H1 (cell line): ENCODE data around the gene VSIG10L. TPM values are rescaled to one million over a fixed set of nuclear protein-coding genes. Genes with fewer than 3 reads are reported as not detected.

Experiments
- CTCF ChIA-PET: fragments of 300-600 bp; sonication (Branson Sonifier 250); formaldehyde crosslinking; loops from one replicate; lab custom pipeline; 2021; ENCODE audit not compliant: partially characterized antibody; lab: Charles Lee
- POLR2A ChIA-PET: fragments of 300-600 bp; sonication (Branson Sonifier 250); formaldehyde crosslinking; loops from one replicate; lab custom pipeline; 2021; ENCODE audit warnings: inconsistent platforms; ENCODE audit not compliant: partially characterized antibody; lab: Charles Lee
- DNase-seq, 2 experiments: peaks; one replicate each; pipeline versions ENCODE4 v3.0.0 to v3.0.0-alpha.2; 2010 to 2022; ENCODE audit warnings: low spot score in 2 of 2, low read depth in 1 of 2, mixed read lengths in 1 of 2
- FAIRE-seq: peaks from 2 replicates; lab custom pipeline; 2011; peaks lifted over from hg19 to GRCh38; lab: Jason Lieb, UNC
- H2AFZ ChIP-seq: 2 replicates; pipeline ENCODE4 v1.8.1; 2012; ENCODE audit warnings: low read length, inconsistent platforms
- H2AK5ac ChIP-seq: 2 replicates; pipeline ENCODE4 v1.6.1; 2013; ENCODE audit warnings: low read depth, low read length
- H2BK120ac ChIP-seq: replicated peaks from 2 replicates; pipeline ENCODE3; 2013; ENCODE audit warnings: low read depth, low read length, inconsistent platforms
- H2BK12ac ChIP-seq: 2 replicates; pipeline ENCODE4 v1.6.1; 2013; ENCODE audit warnings: low read depth, low read length
- H2BK15ac ChIP-seq: 2 replicates; pipeline ENCODE4 v1.6.1; 2013; ENCODE audit warnings: low read length
- H2BK20ac ChIP-seq: 2 replicates; pipeline ENCODE4 v1.6.1; 2013; ENCODE audit warnings: low read length
- H2BK5ac ChIP-seq: 2 replicates; pipeline ENCODE4 v1.6.1; 2013; ENCODE audit warnings: low read depth, low read length
- H3K14ac ChIP-seq: 2 replicates; pipeline ENCODE4 v1.6.1; 2013; ENCODE audit warnings: inconsistent platforms; ENCODE audit not compliant: insufficient read length
- H3K18ac ChIP-seq: 2 replicates; pipeline ENCODE4 v1.6.1; 2013; ENCODE audit warnings: low read length; ENCODE audit errors: extremely low read depth
- H3K23ac ChIP-seq: 2 replicates; pipeline ENCODE4 v1.6.1; 2013; ENCODE audit warnings: inconsistent platforms; ENCODE audit not compliant: insufficient read length
- H3K23me2 ChIP-seq: 2 replicates; pipeline ENCODE4 v1.6.1; 2013; ENCODE audit warnings: low read depth, low read length
- H3K27ac ChIP-seq: 2 replicates; pipeline ENCODE4 v1.6.1; 2011; ENCODE audit warnings: low read depth, low read length, inconsistent platforms
- H3K27me3 ChIP-seq, 4 experiments: replicated peaks in 1 of 4; 1 replicate in 1 of 4; 2 replicates in 3 of 4; pipeline versions ENCODE4 v1.6.1 to v1.8.1; 2011 to 2013; ENCODE audit warnings: low read length in 3 of 4, mild to moderate bottlenecking in 3 of 4, inconsistent platforms in 2 of 4, mixed read lengths in 2 of 4, moderate library complexity in 1 of 4; ENCODE audit not compliant: control insufficient read depth in 3 of 4, insufficient read depth in 3 of 4; ENCODE audit errors: extremely low read depth in 1 of 4
- H3K36me3 ChIP-seq, 4 experiments: 2 replicates each; pipeline versions ENCODE4 v1.6.1 to v1.8.1; 2011 to 2013; ENCODE audit warnings: mild to moderate bottlenecking in 4 of 4, low read length in 3 of 4, moderate library complexity in 2 of 4, control low read depth in 1 of 4, inconsistent platforms in 1 of 4; ENCODE audit not compliant: insufficient read depth in 4 of 4, control insufficient read depth in 2 of 4
- H3K4ac ChIP-seq: replicated peaks from 2 replicates; pipeline ENCODE3; 2013; ENCODE audit warnings: low read length, low read depth, mixed read lengths, inconsistent platforms; ENCODE audit not compliant: insufficient read length
- H3K4me1 ChIP-seq, 4 experiments: replicated peaks in 1 of 4; 1 replicate in 1 of 4; 2 replicates in 3 of 4; pipeline versions ENCODE4 v1.6.1 to v1.8.1; 2011 to 2013; ENCODE audit warnings: low read length in 3 of 4, inconsistent platforms in 2 of 4, mixed read lengths in 1 of 4; ENCODE audit not compliant: insufficient read depth in 4 of 4, control insufficient read depth in 3 of 4
- H3K4me2 ChIP-seq, 2 experiments: 2 replicates each; pipeline versions ENCODE4 v1.6.1 to v1.8.1; 2011 to 2013; ENCODE audit warnings: low read depth in 2 of 2, low read length in 2 of 2, control low read depth in 1 of 2, inconsistent platforms in 1 of 2, mild to moderate bottlenecking in 1 of 2; ENCODE audit not compliant: insufficient read depth in 1 of 2
- H3K4me3 ChIP-seq, 4 experiments: fragments of 200-600, 300-600 bp in 1 of 4; sonication (generic), shearing (Covaris generic), sonication (Bioruptor Twin) in 1 of 4; 2 replicates each; pipeline versions ENCODE4 v1.5.1 to v1.8.1; 2011 to 2016; ENCODE audit warnings: low read length in 4 of 4, low read depth in 3 of 4, control low read depth in 2 of 4, inconsistent platforms in 2 of 4, mild to moderate bottlenecking in 2 of 4, mixed read lengths in 1 of 4, moderate library complexity in 1 of 4; ENCODE audit not compliant: insufficient read depth in 2 of 4; ENCODE audit errors: extremely low read depth in 1 of 4
- H3K56ac ChIP-seq: replicated peaks from 2 replicates; pipeline ENCODE3; 2013; ENCODE audit warnings: low read depth, mild to moderate bottlenecking, mixed read lengths, low read length, inconsistent platforms; ENCODE audit not compliant: insufficient read length
- H3K79me1 ChIP-seq: 2 replicates; pipeline ENCODE4 v1.6.1; 2013; ENCODE audit warnings: low read depth, low read length, control low read depth
- H3K79me2 ChIP-seq, 2 experiments: 2 replicates each; pipeline versions ENCODE4 v1.6.1 to v1.8.1; 2012 to 2013; ENCODE audit warnings: low read length in 2 of 2, mild to moderate bottlenecking in 2 of 2, inconsistent platforms in 1 of 2; ENCODE audit not compliant: insufficient read depth in 2 of 2, control insufficient read depth in 1 of 2
- H3K9ac ChIP-seq, 4 experiments: replicated peaks in 1 of 4; 1 replicate in 1 of 4; 2 replicates in 3 of 4; pipeline versions ENCODE4 v1.6.1 to v1.8.1; 2011 to 2013; ENCODE audit warnings: low read depth in 3 of 4, low read length in 3 of 4, control low read depth in 2 of 4, mild to moderate bottlenecking in 2 of 4, moderate library complexity in 2 of 4, inconsistent platforms in 1 of 4; ENCODE audit errors: extremely low read depth in 1 of 4
- H3K9me3 ChIP-seq, 2 experiments: 2 replicates each; pipeline versions ENCODE4 v1.6.1 to v1.8.1; 2012 to 2013; ENCODE audit warnings: mild to moderate bottlenecking in 2 of 2, moderate library complexity in 2 of 2, control low read depth in 1 of 2, inconsistent platforms in 1 of 2, low read depth in 1 of 2, low read length in 1 of 2, mixed read lengths in 1 of 2; ENCODE audit not compliant: insufficient read depth in 2 of 2
- H4K20me1 ChIP-seq, 2 experiments: replicated peaks in 1 of 2; 2 replicates each; pipeline versions ENCODE3 to v1.8.1; 2011 to 2013; ENCODE audit warnings: inconsistent platforms in 2 of 2, low read length in 2 of 2, mild to moderate bottlenecking in 1 of 2; ENCODE audit not compliant: insufficient read depth in 2 of 2, control insufficient read depth in 1 of 2
- H4K5ac ChIP-seq: 2 replicates; pipeline ENCODE4 v1.6.1; 2013; ENCODE audit warnings: low read length, low read depth, mixed read lengths, inconsistent platforms; ENCODE audit not compliant: insufficient read length
- H4K8ac ChIP-seq: 2 replicates; pipeline ENCODE4 v1.8.0; 2013; ENCODE audit warnings: mild to moderate bottlenecking, moderate library complexity, low read length, inconsistent platforms; ENCODE audit not compliant: insufficient read depth; ENCODE audit errors: extremely low read depth
- H4K91ac ChIP-seq: replicated peaks from 2 replicates; pipeline ENCODE3; 2013; ENCODE audit warnings: low read length, mixed read lengths, inconsistent platforms; ENCODE audit not compliant: insufficient read length
- ASH2L ChIP-seq: fragments of 200-600, 300-600 bp; sonication (generic); IDR thresholded peaks from one replicate; pipeline ENCODE4 v1.7.1; 2017; ENCODE audit warnings: low read length
- CBX5 ChIP-seq: fragments of 300-800, 300-1000 bp; sonication (generic); IDR thresholded peaks from 2 replicates; pipeline ENCODE4 v1.7.1; 2016; ENCODE audit warnings: antibody characterized with exemption, low read length, low read depth
- CHD1 ChIP-seq: IDR thresholded peaks from 2 replicates; pipeline ENCODE4 v1.6.1; 2012; ENCODE audit warnings: low read depth, low read length, improper control_type of control experiment
- CHD2 ChIP-seq: IDR thresholded peaks from 2 replicates; pipeline ENCODE4 v1.6.1; 2012; ENCODE audit warnings: low read length, improper control_type of control experiment
- CREB1 ChIP-seq: IDR thresholded peaks from 2 replicates; pipeline ENCODE4 v1.6.1; 2012; ENCODE audit warnings: inconsistent platforms
- KDM1A ChIP-seq: fragments of 200-600, 300-600 bp; sonication (generic); IDR thresholded peaks from 2 replicates; pipeline ENCODE4 v1.7.1; 2016; ENCODE audit warnings: mild to moderate bottlenecking, low read length, borderline replicate concordance
- KDM4A ChIP-seq: IDR thresholded peaks from one replicate; pipeline ENCODE4 v1.7.1; 2012; ENCODE audit warnings: low read depth, mild to moderate bottlenecking, moderate library complexity, low read length, inconsistent platforms; ENCODE audit not compliant: severe bottlenecking
- NRF1 ChIP-seq: IDR thresholded peaks from 2 replicates; pipeline ENCODE4 v1.6.1; 2011; ENCODE audit warnings: mild to moderate bottlenecking, low read depth, low read length, improper control_type of control experiment
- SIN3A ChIP-seq, 2 experiments: IDR thresholded peaks in 1 of 2; conservative IDR thresholded peaks in 1 of 2; 2 replicates each; pipeline ENCODE4 v1.6.1; 2011 to 2012; ENCODE audit warnings: low read length in 2 of 2, improper control_type of control experiment in 1 of 2, low read depth in 1 of 2, mild to moderate bottlenecking in 1 of 2
- SIRT6 ChIP-seq: IDR thresholded peaks from one replicate; pipeline ENCODE4 v1.7.1; 2012; ENCODE audit warnings: low read length, inconsistent platforms
- SP2 ChIP-seq: IDR thresholded peaks from 2 replicates; pipeline ENCODE4 v1.6.1; 2012; ENCODE audit warnings: mild to moderate bottlenecking, low read length, inconsistent platforms
- USF2 ChIP-seq: IDR thresholded peaks from 2 replicates; pipeline ENCODE4 v1.6.1; 2011; ENCODE audit warnings: low read length, improper control_type of control experiment
- WGBS, 2 experiments: shearing (Covaris generic) in 1 of 2; methylation state at CpG; one replicate each; pipeline versions ENCODE4 v1.1.6 to v1.1.7; 2013 to 2015; ENCODE audit warnings: low lambda C conversion rate in 2 of 2, mixed read lengths in 2 of 2, inconsistent platforms in 1 of 2, low coverage in 1 of 2, missing lambda C conversion rate in 1 of 2; ENCODE audit not compliant: insufficient replicate concordance in 2 of 2, insufficient coverage in 1 of 2, insufficient read length in 1 of 2; ENCODE audit errors: extremely low coverage in 1 of 2, missing lambda C conversion rate in 1 of 2; 5-methylcytosine and 5-hydroxymethylcytosine counted together
- polyA plus RNA-seq, 7 experiments: library from polyadenylated mRNA; depleted of rRNA in 3 of 7; stranded (reverse) in 5 of 7; unstranded in 2 of 7; fragments of >200 nt in 5 of 7; fragments of 200-250 nt in 2 of 7; gene quantifications; 1 replicate in 5 of 7; 2 replicates in 1 of 7; 4 replicates in 1 of 7; pipeline versions ENCODE4 v1.2.1 to v1.2.3, GENCODE V29; 2011 to 2013; ENCODE audit warnings: missing spikeins in 2 of 7, mixed read lengths in 2 of 7
- total RNA-seq: library from RNA; stranded (reverse); fragmentation: NEBNext Ultra II Directional; extraction: Animal tissue kit (Norgen Biotek cat#: 25700); gene quantifications from 2 replicates; pipeline ENCODE4 v1.2.1, GENCODE V29; 2021

Gene VSIG10L
- total and polyA plus RNA-seq, 2 of the 8 experiments (the other 6 are each of a cell fraction or from before 2014, with no cell fraction given), result 10.3 to 10.4 TPM

DNA sequence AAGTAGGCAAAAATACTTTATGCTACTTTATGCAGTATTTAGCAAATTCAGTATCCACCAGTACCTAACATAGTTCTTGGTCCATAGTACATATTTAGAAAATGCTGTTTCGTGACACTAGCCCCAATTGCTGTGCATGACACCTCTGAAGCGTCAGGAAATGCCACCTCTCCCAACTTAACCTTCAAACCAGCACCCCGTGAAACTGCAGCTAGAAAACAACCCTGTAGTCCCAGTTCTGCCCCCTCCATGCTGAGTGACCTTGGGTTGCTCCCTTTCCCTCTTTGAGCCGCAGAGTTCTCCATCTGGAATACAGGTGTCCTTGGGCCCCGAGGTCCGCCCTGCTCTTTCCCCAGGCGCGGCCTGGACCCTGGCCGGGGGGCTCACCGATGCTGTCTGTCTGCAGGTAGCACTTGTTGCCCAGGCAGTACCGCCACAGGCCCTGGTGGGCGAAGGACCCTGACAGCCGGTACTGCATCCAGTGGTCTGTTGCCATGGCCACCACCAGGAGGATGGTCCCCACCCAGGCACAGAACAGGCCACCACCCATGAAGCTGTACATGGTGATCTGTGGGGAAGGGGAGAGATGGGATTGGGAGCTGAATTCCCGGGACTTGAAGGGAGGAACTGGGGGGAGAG lies 45.1 kb upstream of the VSIG10L start:
- CTCF ChIA-PET, result interaction anchor here (0.6 to 1.7 kb wide), 4 partner anchors 15 to 229 kb away, joined by 3 to 6 read pairs (median 4); partner anchors contain the start of gene CLDND2

More for the DNA sequence above, 45.1 kb upstream of the VSIG10L start:
- POLR2A ChIA-PET, result interaction anchor here (0.9 to 1.3 kb wide), 2 partner anchors 19 to 31 kb away, joined by 4 read pairs; no protein-coding TSS in a partner anchor
- H3K36me3 ChIP-seq, result no peaks in the 10 kb centered on the region
- no peak overlapping the region for H4K8ac ChIP-seq
- no peak overlapping the region for H2BK5ac ChIP-seq
- H3K14ac ChIP-seq, result no peak overlapping the region
- TF ChIP-seq CHD1 (no peak), CREB1 (no peak), KDM4A (no peak), SP2 (no peak), CHD2 (no peak), SIN3A (conservative IDR thresholded peaks at IDR 0.05 in 1 of 2, IDR thresholded peaks at IDR 0.05 in 1 of 2; ENCODE audit: low read depth in 1 of 2, low read length in 2 of 2) (no peak), KDM1A (no peak), SIRT6 (no peak), CBX5 (no peak), NRF1 (no peak), ASH2L (no peak), USF2 (no peak)
- H3K23ac ChIP-seq, result no peak overlapping the region
- H4K5ac ChIP-seq, result no peak overlapping the region
- no peak overlapping the region for H3K4ac ChIP-seq
- peaks cover 0 to 2% (median 0%) of the 10 kb centered on the region in 4 experiments; a peak in 4 of 7 replicates for H3K4me1 ChIP-seq
- WGBS, 2 experiments, result 91% methylated on average over 14 of the region's 14 CpGs; no CpG with 5 or more reads in 1 of the 2 experiments
- no peaks in the 10 kb centered on the region for H4K20me1 ChIP-seq
- no peaks in the 10 kb centered on the region for H3K79me1 ChIP-seq
- peaks cover 0 to 4% of the 10 kb centered on the region in 2 experiments; a peak in 1 of 4 replicates for H3K9me3 ChIP-seq
- no peaks in the 10 kb centered on the region for H3K79me2 ChIP-seq
- H3K23me2 ChIP-seq, result 0 out of 2 replicates have a peak, but pooled peaks cover 2% of the 10 kb centered on the region
- DNase-seq, result no peak
- no peak overlapping the region for H2BK12ac ChIP-seq
- H3K18ac ChIP-seq, result no peak overlapping the region
- H3K4me3 ChIP-seq, result no peak overlapping the region
- no peak overlapping the region for H3K27ac ChIP-seq
- no peak overlapping the region for H3K9ac ChIP-seq
- FAIRE-seq, result no peak
- no peak overlapping the region for H2BK15ac ChIP-seq
- H3K56ac ChIP-seq, result no peak overlapping the region
- H2BK120ac ChIP-seq, result no peak overlapping the region
- H2BK20ac ChIP-seq, result no peak overlapping the region
- H3K4me2 ChIP-seq, result no peak overlapping the region
- no peak overlapping the region for H2AFZ ChIP-seq
- H4K91ac ChIP-seq, result no peak overlapping the region
- no peaks in the 10 kb centered on the region for H3K27me3 ChIP-seq
- H2AK5ac ChIP-seq, result no peak overlapping the region
